GM21447 (cell line): Measurements from ENCODE around the gene PHACTR3.
"Not testable (repeated sequence)": the region's sequence is repeated elsewhere in the genome, so short reads cannot be mapped to it uniquely, and the experiment has no call there.

Experiments
- ATAC-seq: cut with Tn5 transposase; IDR thresholded peaks from one replicate; pipeline ENCODE4 v1.9.1; 2021; ENCODE audit not compliant: unreplicated experiment

Gene PHACTR3

DNA sequence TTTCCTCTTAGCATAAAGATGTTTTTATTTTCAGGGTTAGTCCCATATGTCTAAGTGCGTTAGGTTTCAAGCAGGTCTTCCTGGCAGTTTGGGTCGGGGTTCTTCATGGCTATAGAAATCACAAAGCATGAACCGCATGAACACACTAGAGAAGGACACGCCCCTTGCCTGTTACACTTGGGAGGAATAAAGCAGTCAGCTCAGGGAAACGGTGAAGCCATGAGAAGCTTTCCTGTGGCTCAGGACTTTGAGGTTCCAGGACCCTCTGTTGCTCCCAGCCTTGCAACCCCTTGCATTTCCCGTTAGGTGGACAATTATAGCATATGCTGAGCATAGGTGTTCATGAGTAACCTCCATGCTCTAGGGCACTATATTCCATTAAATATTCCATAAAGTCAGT is 232.4 kb downstream of the PHACTR3 start:
- ATAC-seq = no peak

GRCh38 chr20:59837623-59838394 is 233.5 kb downstream of the PHACTR3 start:
- ATAC-seq = peak; percentile 76

DNA sequence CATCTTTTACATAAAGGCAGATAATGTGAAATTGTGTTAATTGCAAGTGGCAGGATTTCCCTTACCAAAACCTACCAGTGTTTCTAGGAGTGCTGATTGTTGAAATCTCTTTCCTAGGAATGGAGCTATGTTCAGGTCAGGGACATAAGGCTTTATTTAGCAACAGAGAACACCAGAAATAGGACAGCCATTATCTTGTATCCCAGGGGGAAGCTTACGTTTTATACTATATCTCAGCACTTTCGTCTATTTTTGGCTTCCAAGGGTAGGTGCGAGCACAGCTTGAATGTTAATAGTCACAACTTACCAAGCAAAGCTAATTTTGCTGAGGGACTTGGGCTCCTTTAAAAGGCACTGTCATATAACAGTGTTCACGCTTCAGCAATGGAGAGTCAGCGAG is 235.1 kb downstream of the PHACTR3 start:
- ATAC-seq = no peak

DNA sequence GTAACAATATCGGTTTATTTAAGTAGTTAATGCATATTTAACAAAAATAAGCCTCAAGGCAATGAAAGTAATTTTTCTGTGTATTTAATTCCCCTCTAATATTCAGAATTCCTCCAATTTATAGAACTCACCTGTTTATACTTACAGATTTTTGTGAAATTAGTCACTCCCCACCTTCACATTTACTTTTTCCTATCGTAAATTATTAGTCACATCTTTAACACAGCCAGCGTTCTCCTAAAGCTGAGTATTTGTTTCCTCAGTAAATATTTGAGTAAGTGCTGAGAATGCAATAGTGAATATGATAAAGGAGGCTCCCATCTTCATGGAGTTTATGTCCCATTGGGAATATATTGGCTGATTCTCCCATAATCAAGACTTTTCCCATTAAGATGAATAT is 241.1 kb downstream of the PHACTR3 start:
- no peak for ATAC-seq

DNA sequence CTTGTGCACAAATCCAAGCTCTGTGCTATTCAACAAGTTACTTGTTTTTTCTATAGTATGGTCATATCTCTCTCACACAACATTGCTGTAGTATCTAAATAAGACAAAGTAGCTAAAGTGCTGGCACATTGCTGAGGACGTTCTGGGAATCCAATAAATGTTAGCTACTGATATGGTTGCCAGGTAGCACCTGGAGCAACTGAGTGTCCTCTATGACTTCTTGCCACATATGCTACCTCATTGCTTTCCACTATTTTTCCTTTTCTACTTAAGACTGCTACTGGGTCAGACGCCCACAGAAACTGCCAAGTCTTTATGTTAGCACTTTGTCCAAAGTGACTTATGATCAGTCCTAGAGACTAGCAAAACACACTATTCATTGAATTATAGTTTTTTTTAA is 243.8 kb downstream of the PHACTR3 start:
- no peak for ATAC-seq

DNA sequence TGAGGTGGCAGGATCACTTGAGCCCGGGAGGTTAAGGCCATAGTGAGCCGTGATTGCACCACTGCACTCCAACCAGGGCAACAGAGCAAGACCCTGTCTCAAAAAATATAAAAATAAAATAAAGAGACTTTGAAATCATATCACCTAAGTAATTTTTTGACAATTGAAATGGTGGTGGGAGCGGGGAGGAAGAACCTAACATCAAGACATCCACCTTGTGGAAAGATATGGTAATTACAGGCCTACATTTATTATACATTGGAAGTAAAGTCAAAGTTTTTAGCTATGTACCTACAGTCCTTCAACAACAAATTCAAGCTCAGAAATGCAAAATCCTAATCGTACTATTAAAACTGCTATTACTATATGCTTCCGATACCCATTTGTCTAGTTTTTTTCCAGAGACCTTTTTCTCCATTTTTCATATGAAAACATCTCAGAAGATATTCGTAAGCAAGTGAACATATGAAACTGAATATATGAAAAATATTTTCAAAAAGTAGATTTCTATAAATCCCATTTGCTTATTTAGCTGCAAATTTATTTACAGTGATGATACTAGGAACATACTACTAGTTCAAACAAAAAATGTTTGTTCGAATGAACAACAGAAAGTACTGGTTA is 245.8 kb downstream of the PHACTR3 start:
- no peak for ATAC-seq

- not testable (repeated sequence) for ATAC-seq
These were observed 252.2 kb downstream of the PHACTR3 start for GRCh38 chr20:59856526-59856925.

- ATAC-seq = not testable (repeated sequence)
These were observed 252.6 kb downstream of the PHACTR3 start for GRCh38 chr20:59856941-59857340.

DNA sequence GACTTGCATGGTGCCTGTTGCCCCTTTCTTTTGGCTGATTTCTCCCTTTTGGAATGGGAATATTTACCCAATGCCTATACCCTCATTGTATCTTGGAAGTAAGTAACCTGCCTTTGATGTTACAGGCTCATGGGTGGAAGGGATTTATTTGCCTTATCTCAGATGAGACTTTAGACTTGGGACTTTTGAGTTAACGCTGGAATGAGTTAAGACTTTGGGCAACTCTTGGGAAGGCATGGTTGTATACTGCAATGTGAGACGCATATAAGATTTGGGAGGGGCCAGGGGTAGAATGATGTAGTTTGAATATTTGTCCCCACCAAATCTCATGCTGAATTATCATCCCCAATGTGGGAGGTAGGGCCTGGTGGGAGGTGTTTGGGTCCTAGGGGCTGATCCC is 253.6 kb downstream of the PHACTR3 start:
- no peak for ATAC-seq

GRCh38 chr20:59858425-59858824 is 254.1 kb downstream of the PHACTR3 start:
- no peak for ATAC-seq

DNA sequence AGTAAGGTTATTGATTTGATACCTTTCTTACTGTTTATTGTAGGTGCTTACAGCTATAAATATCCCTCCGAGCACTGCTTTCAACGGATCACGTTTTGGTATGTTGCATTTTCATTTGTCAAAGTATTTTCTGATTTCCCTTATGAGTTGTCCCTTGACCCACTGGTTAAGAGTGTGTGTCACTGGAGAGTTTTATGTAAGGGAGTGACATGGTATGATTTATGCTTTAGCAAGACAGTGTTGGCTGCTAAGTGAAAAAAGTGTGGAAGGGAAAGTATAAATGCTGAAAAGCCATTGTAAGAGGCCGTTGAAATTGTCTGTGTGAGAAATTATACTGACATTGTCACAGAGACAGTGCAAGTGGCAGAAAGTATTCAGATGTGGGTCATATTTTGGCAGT is 257.1 kb downstream of the PHACTR3 start:
- no peak for ATAC-seq

DNA sequence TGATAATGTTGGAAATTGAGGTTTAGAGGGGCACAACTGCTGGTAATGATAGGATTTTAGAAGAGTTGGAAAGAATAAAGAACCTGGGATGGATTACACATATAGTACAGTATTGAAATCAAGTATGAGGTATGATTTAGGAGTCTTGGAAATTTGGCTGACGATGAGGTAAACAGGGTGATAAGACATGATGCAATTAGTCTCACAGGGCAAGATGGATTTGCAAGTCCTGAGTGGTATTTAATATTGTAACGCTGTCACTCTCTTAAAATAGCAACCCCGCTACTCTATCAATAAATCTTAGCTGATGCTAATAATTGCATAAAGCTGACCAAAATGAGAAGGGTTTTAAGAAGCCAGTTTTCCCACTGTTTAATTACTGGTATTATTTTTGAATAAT is 258.7 kb downstream of the PHACTR3 start:
- ATAC-seq = no peak

DNA sequence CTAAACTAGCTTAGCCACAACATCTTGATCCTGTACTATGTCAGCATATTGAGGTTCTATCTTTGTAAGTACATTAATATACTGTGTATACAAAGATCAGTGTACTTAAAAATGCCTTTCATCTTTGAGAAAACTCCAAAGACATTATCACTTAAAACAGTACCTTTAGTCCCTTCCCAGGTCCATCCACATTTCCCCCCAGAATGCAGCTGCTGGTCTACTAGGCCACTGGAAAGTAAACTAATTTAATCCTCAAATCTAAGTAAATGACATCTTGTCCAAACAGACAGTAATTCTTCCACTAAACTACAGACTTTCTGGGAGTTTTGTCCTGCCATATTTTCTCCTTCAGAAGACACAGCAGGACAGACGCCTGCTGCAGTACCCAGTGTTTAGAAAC is 260.4 kb downstream of the PHACTR3 start:
- no peak for ATAC-seq

DNA sequence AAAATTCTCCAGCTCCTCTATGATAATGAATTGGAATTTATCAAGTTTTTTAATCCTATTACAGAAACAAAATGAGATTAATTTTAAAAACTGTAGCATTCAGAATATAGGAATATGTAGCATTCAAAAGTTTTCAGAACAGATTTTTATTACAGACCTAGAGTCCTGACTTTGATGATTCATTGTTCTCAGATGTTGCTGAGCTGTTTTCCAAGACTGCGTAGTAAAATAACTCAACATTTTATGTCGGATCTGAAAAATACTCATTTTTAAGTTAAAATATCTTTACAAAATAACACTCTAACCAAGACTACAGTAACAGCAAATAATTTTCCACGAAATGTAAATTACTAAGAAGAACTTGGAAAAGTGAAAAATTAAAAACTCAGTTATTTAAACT is 262.0 kb downstream of the PHACTR3 start:
- ATAC-seq = no peak

GRCh38 chr20:59871096-59871495 is 266.8 kb downstream of the PHACTR3 start:
- ATAC-seq = no peak

DNA sequence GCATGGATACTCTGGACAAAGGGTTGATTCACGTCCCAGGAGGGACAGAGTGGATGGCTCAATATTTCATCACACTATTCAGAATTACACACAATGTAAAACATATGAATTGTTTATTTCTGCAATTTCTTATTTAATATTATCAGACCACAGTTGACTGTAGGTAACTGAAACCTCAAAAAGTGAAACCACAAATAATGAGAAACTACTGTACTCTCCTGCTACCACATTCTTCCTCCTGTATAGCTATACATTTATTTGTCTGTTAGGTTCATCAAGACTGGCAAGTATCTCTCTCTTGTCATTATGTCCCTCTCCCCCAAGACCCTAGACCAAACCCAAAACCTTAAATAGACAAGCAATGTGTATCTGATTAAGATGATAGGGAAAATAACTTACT is 269.1 kb downstream of the PHACTR3 start:
- no peak for ATAC-seq

DNA sequence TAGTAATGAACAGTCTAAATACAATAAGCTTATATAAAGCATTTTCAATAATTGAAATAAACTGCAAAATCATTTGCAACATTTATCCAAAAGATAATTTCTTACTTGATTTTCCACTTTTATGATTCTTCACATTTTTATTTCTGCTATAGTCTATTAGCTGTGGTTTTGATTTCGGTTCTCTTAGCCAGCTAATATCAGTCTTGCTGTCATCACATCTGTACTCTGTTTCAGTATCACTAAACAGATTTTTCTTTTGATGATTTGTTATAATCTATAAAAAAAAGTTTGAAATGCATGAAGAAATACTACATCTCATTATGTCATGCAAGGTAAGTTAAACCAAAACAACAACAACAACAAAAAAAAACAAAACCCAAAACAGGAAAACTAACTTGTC is 275.9 kb downstream of the PHACTR3 start:
- ATAC-seq = no peak

GRCh38 chr20:59884494-59884893 is 280.2 kb downstream of the PHACTR3 start:
- no peak for ATAC-seq

DNA sequence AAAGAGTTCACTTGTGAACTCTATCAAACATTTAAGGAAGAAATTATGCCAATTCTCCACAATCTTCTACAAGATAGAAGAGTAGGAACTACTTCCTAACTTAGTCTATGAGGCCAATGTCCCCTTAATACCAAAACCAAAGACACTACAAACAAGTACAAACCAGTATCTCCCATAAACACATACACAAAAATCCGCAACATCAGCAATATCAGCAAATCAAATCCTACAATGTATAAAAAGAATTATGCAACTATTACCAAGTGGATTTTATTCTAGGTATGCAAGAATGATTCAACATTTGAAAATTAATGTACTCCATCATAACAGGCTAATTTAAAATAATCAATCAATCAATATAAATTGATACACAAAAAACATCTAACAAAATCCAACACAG is 283.7 kb downstream of the PHACTR3 start:
- ATAC-seq = no peak

DNA sequence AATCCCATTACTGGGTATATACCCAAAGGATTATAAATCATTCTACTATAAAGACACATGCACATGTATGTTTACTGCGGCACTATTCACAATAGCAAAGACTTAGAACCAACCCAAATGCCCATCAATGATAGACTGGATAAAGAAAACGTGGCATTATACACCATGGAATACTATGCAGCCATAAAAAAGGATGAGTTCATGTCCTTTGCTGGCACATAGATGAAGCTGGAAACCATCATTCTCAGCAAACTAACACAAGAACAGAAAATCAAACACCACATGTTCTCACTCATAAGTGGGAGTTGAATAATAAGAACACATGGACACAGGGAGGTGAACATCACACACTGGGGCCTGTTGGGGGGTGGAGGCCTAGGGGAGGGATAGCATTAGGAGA is 285.7 kb downstream of the PHACTR3 start:
- not testable (repeated sequence) for ATAC-seq

DNA sequence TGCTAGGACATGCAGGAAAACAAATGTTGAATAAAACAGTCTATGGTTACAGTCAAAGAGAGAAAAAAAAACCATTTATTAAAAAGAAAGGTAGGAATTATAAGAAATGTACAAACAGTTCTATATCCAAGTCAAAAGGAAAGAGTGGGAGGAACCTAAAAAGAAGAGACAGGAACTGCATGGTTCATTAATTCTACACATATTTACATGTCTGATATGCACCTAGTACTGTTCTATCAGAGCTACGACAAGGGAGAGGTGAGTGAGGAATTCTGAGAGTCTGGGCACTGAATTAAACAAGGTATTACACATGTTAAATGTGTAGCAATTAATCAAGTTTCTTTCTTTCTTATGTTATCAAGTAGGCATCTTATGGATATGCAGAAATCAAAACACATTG is 287.2 kb downstream of the PHACTR3 start:
- no peak for ATAC-seq

GRCh38 chr20:59895908-59896307 is 291.6 kb downstream of the PHACTR3 start:
- ATAC-seq = no peak
